ENCODE data around the gene HTR7.
A peak's percentile ranks its signal among the peaks of the same experiment; 100 is the strongest.
"Not testable (repeated sequence)": the region's sequence is repeated elsewhere in the genome, so short reads cannot be mapped to it uniquely, and the experiment has no call there.

The HTR7 gene

DNA sequence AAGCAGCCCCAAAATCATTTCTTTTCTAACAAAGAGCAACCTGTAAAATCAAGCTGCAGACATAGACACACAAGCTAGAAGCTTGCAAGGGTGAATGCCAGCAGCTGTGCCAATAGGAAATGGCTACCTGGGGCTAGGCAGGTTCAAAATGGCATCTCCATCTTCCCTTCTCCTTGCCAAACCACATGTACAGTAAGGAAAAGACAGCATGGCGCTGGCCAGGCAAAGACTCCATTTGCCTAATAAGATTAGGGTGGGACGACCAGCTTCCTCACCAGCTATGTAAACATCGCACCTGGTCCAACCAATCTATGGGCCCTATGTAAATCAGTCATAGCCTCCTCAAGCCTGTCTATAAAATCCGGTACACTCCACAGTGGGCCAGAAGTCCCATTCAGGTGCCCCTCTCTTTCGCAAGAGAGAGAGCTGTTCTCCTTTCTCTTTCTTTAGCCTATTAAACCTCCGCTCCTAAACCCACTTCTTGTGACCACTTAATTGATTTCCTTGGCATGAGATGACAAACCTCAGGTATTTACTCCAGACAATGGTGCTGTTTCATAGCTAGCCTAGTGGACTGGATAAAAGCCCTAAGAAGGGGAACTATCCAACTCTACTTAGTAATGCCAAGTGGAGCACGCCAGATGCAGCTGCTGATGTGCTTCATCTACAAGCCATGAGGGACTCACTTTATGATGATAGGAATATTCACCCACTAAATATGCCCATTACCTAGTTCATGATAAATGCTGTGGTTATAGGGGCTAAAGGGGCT lies 44.1 kb downstream of the HTR7 start:
- intact Hi-C loops (cut with DNase I) = no loop called here

DNA sequence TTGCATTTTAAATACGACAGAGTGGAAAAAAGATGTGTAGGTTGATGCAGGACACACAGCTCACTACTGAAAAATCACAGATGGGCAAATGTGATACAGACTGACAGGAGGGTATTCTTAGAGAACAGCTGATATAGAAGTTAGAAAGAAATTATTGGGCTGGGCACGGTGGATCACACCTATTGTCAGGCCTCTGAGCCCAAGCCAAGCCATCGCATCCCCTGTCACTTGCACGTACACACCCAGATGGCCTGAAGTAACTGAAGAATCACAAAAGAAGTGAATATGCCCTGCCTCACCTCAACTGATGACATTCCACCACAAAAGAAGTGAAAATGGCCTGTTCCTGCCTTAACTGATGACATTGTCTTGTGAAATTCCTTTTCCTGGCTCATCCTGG lies 50.7 kb downstream of the HTR7 start:
- intact Hi-C loops (cut with DNase I); DNase-seq: not testable (repeated sequence)

More for the DNA sequence above, 44.1 kb downstream of the HTR7 start:
- no peak for DNase-seq

DNA sequence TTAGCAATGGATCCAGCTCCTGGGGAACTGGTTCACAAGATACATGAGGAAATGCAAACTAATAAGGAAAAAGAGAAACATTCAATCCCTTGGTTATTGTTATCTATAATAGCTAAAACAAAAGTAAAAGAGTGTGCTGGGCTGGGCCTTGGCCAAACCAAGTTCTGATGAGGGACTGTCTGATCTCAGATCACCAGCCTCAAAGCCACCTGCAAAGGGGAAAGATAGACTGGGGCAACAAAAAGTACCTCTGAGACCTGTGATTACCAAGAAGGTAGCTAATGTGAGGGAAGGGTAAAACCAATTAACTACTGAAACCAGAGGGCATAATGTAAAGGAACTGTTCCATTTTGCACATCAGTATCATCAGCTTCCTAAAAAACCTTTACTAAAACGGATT lies 51.2 kb downstream of the HTR7 start:
- intact Hi-C loops (cut with DNase I) = no loop called here
- DNase-seq = no peak

GRCh38 chr10:90805206-90805605 lies 52.6 kb downstream of the HTR7 start:
- DNase-seq = no peak
- intact Hi-C loops (cut with DNase I) = no loop called here

DNA sequence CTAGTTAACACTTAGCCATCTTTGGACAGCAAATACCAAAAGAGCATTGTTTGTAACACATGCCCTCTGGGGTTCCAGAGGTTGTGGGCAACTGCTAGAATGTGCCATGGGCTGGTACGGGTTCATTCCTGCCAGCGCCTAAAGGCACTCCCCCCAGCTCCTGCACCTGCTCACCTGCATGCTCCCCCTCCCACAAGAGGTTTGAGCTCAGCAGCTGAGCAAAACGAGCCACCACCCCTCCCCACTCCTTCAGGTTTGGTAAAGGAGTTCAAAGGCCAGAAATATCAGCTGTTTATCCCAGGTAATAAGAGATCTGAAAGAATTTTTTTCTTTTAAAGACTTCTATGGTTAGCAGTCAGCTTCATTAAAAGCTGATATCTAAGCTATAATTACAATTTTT lies 53.5 kb downstream of the HTR7 start:
- intact Hi-C loops (cut with DNase I) = no loop called here
- no peak for DNase-seq

DNA sequence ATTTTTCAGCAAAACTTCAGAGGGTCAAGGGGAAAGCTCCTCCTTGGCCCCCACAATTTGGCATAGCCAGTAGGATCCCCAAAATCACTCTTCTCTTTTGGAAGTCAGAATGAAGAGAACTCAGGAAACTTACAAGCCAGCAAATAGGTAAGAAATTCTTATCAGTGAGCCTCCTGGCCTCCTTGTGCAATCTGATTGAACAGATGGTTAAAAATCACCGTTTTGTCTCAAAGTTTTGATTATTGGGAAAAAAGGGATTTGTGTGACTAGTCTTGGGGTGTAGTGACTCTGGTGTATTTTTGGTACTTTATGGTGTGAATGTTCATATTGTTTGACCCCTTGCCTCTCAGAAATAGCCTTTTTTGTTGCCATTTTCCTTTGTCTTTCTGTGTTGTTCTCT lies 56.2 kb downstream of the HTR7 start:
- DNase-seq = no peak
- intact Hi-C loops (cut with DNase I) = no loop called here

- DNase-seq = no peak
- intact Hi-C loops (cut with DNase I) = no loop called here
Measured at GRCh38 chr10:90800232-90800796, 57.5 kb downstream of the HTR7 start.

- intact Hi-C loops (cut with DNase I) = no loop called here
- no peak for DNase-seq
Measured at GRCh38 chr10:90799172-90799571, 58.7 kb downstream of the HTR7 start.

DNA sequence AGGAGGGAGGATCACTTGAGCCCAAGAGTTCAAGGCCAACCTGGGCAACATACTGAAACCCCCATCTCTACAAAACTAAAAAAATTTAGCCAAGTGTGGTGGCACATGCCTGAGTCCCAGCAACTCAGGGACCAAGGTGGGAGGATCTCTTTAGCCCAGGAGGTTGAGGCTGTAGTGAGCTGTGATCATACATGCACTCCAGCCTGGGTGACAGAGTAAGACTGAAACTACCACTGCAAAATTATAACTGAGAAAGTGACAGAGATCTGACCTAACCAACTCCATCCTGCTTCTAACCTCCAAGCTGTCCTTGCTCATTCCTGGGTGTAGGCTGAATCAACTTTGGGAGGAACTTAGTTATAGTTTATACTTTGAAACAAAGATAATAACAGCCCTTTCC lies 59.4 kb downstream of the HTR7 start:
- intact Hi-C loops (cut with DNase I) = no loop called here

GRCh38 chr10:90790422-90790821 lies 67.4 kb downstream of the HTR7 start:
- intact Hi-C loops (cut with DNase I) = no loop called here
- DNase-seq = no peak

More for the DNA sequence above, 59.4 kb downstream of the HTR7 start:
- DNase-seq = no peak

DNA sequence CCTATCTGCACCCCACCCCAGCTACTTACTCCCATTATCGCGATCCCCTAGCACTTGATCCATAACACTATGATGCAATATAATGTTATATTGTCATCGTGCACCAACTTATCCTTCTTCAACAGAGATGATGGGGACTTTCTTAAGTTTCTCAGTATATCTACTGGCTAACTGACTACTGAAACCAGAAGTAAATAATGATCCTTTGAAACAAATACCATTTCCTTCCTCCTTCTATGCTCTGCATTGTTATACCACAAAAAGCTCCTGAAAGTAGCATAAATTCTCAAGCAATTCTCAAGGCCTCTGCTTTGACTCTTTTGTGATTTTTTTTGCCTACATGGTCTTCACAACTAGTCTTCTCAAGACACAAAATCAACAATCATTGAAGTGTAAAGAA lies 68.9 kb downstream of the HTR7 start:
- intact Hi-C loops (cut with DNase I) = loop anchor here (10.0 kb wide), 1 partner anchor 994 kb away; no protein-coding TSS in a partner anchor
- DNase-seq = no peak

DNA sequence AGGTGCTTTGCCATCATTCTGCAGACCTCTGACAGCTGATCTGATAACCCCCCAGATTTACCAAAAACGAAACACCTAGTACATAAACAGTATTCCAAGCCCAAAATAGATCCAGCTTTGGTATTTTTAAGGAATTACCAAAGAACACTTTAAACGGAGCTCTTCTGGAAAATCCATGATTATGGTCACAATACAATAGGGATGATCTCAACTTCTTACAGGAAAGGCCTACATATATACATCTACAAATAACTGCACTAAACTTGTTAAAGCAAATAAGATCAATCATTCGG lies 69.7 kb downstream of the HTR7 start:
- intact Hi-C loops (cut with DNase I) = loop anchor here (10.0 kb wide), 1 partner anchor 993 kb away; no protein-coding TSS in a partner anchor
- DNase-seq = no peak

- peak in 2 of 10 donors; percentile 22 to 37 for DNase-seq
- intact Hi-C loops (cut with DNase I) = loop anchor here (10.0 kb wide), 1 partner anchor 993 kb away; no protein-coding TSS in a partner anchor
Measured at GRCh38 chr10:90787393-90788198, 70.2 kb downstream of the HTR7 start.

DNA sequence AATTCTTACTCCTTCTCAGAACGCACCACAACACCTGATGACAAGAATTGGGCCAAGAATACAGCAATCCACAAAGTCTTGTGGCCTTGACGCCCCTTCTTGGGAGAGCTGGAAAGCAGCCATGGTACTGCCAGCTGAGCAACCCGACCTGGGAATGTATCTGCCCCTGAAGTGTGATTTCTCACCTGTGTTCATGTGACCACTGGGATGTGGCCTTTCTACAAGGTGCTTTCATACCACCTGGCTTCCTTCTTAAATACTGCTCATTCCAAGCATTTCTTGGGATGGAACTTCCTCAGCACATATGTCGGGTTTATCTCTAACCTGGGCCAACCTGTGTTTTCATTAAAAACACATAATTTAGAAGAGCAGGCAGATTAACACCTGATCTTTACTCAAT lies 72.1 kb downstream of the HTR7 start:
- intact Hi-C loops (cut with DNase I) = loop anchor here (10.0 kb wide), 1 partner anchor 991 kb away; no protein-coding TSS in a partner anchor

GRCh38 chr10:90784771-90785170 lies 73.1 kb downstream of the HTR7 start:
- intact Hi-C loops (cut with DNase I) = loop anchor here (10.0 kb wide), 1 partner anchor 990 kb away; no protein-coding TSS in a partner anchor
- no peak for DNase-seq

More for the DNA sequence above, 72.1 kb downstream of the HTR7 start:
- DNase-seq = no peak

DNA sequence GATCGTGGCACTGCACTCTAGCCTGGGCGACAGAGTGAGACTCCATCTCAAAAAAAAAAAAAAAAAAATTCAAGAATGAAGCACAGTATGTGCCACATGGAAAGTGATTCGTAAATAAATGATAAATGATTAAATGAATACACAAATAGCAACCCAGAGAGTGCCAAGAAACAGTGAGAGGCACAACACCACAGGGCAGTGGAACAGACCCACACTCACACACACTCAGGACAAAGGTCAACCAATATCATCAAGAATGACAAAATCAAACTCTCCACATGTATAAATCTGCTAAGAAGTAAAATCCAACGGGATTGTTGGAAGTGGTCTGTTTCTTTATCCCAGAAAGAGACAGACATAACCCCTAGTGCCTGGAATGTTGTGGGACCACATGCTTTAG lies 77.4 kb downstream of the HTR7 start:
- intact Hi-C loops (cut with DNase I) = loop anchor here (10.0 kb wide), 1 partner anchor 986 kb away; no protein-coding TSS in a partner anchor
- DNase-seq = no peak

DNA sequence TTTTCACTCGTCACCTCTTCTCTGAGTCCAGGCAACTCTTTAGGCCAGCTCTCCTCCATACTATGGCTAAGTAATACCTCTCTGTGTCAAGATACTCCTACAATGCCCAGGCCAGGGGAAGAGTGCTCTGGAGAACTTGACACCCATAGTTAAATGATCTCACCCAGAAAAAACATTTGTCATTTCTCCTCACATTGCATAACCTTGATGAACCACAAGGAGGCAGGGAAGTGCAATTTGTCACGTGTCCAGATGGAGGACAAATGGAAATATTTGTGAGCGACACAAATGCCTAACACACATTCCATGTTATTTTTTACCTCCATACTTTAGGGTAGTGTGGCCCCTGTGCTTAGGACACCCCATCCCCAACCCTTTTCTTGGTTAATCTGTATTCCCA lies 78.3 kb downstream of the HTR7 start:
- intact Hi-C loops (cut with DNase I) = no loop called here
- no peak for DNase-seq

- no peak for DNase-seq
- intact Hi-C loops (cut with DNase I) = no loop called here
Measured at GRCh38 chr10:90777621-90778020, 80.2 kb downstream of the HTR7 start.

DNA sequence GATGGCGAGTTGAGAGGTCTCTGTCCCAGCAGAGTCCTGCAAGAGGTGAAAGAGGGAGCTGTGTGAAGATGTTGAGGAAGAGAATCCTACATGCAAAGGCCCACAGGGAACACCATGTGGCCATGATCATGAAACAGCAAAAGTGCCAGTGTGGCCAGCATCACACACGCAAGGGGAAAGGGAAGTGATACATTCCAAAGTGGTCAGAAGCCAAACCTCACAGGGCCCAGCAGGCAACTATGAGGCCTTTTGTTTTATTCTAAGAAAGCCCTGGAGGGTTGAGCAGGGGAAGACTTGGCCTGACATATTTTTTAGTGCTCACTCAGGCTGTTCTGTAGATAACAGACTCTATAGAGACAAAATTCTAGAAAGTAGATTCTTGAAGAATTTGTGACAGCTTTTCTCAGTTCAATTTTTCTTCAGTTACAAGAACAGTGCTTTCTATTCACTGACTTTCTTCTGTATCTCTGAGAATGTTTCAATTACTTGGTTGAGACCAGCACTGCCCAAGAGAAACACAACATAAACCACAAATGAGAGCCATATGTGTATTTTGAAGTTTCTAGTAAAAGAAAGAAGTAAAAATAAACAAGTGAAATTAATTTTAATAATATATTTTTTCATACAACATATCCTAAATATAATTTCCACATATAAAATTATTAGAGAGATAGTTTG lies 82.3 kb downstream of the HTR7 start:
- peak in 1 of 10 donors; percentile 63 for DNase-seq

GRCh38 chr10:90769946-90770841 lies 87.6 kb downstream of the HTR7 start:
- intact Hi-C loops (cut with DNase I) = no loop called here
- peak in 1 of 10 donors; percentile 75 for DNase-seq

More for the DNA sequence above, 82.3 kb downstream of the HTR7 start:
- intact Hi-C loops (cut with DNase I) = no loop called here

Measured in posterior cingulate gyrus (tissue), 11 donors.